ENCODE results near the gene C3orf52.

Gene C3orf52

DNA sequence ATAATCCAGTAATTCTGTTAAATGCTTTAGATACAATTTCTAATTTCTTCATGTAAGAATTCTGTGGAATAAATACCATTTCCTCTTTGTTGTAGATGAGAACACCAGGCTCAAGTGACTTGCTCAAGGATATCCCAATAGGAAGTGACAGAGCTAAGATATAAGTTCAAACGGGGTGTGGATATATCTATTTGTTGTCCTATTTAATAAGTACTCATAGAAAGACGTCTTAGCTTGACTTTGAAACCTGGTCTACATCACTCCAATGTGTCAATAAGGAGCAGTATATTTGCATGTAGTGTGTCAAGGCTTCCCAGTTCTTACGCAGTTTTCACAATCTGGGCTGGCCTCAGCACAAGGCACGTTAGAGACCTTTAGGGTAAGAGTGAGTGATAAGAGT, 51.6 kb downstream of the C3orf52 start:
- Histone ChIP-seq H3K4me2 (ENCODE audit: low read length) (no peak overlapping the region), H3K4me1 (ENCODE audit: insufficient read depth, low read length, severe bottlenecking) (peaks cover 52% of the 10 kb centered on the region), H4K20me1 (ENCODE audit: insufficient read depth, low read length) (no peaks in the 10 kb centered on the region), H2AFZ (ENCODE audit: low read length) (no peak overlapping the region; the same call in 1 of the 2 replicates), H3K9me2 (ENCODE audit: low read depth, low read length) (no peaks in the 10 kb centered on the region), H3K9me3 (ENCODE audit: low read length) (no peaks in the 10 kb centered on the region), H3F3A (ENCODE audit: insufficient read depth, low read length) (no peaks in the 10 kb centered on the region), H3K79me2 (ENCODE audit: insufficient read depth, low read length) (peaks cover 3% of the 10 kb centered on the region), H3K27me3 (ENCODE audit: insufficient read depth, low read length) (no peaks in the 10 kb centered on the region), H3K9ac (ENCODE audit: low read length) (no peak overlapping the region), H3K4me3 (ENCODE audit: low read depth, low read length, poor library complexity, severe bottlenecking) (no peak overlapping the region), H3K36me3 (ENCODE audit: insufficient read depth, low read length) (no peaks in the 10 kb centered on the region), H3K27ac (ENCODE audit: low read depth, low read length, poor library complexity, severe bottlenecking) (no peak overlapping the region)
- TF ChIP-seq EZH2 (IDR thresholded peaks at IDR 0.05; ENCODE audit: borderline replicate concordance, low read length): no peak
- TF ChIP-seq, protein P1, sequence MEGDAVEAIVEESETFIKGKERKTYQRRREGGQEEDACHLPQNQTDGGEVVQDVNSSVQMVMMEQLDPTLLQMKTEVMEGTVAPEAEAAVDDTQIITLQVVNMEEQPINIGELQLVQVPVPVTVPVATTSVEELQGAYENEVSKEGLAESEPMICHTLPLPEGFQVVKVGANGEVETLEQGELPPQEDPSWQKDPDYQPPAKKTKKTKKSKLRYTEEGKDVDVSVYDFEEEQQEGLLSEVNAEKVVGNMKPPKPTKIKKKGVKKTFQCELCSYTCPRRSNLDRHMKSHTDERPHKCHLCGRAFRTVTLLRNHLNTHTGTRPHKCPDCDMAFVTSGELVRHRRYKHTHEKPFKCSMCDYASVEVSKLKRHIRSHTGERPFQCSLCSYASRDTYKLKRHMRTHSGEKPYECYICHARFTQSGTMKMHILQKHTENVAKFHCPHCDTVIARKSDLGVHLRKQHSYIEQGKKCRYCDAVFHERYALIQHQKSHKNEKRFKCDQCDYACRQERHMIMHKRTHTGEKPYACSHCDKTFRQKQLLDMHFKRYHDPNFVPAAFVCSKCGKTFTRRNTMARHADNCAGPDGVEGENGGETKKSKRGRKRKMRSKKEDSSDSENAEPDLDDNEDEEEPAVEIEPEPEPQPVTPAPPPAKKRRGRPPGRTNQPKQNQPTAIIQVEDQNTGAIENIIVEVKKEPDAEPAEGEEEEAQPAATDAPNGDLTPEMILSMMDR (IDR thresholded peaks at IDR 0.05; ENCODE audit: low read length): no peak

DNA sequence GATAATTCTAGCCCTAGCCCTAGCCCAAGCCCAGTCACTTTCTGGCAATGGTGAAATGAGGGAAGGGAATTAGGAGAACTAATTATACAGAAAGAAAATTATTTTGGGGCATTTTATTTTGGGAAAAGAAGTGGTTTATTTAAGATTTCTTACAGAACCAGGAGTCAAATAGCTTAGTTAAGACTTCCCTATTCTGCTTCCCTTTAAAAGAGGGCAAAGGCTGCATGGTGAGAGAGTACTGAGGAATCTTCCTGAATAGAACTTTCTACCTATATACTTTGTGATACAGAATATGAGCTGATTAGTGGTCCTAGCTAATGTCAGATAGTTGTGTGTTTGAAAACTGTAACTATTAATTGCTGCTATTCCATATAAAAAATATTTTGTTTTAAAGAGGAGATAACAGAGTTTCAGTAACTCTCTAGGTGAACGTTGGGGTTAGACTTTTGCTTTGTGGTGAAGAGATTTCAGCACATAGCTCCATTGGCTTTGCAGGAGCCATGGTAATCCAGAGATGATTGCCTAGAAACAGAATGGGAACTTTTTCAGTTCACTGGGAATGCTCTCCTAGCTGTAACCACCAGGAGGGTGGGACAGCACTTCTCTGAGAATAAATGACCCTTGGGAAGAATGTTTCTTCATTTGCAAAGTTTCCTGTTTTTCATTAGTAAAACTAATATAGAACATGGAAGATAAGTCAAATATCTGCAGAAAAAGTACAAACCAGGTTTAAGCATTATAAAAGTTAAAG, 52.2 kb downstream of the C3orf52 start:
- Histone ChIP-seq H3K36me3 (ENCODE audit: insufficient read depth, low read length) (no peaks in the 10 kb centered on the region), H4K20me1 (ENCODE audit: insufficient read depth, low read length) (no peaks in the 10 kb centered on the region), H3F3A (ENCODE audit: insufficient read depth, low read length) (no peaks in the 10 kb centered on the region), H3K9ac (ENCODE audit: low read length) (no peak overlapping the region), H3K27me3 (ENCODE audit: insufficient read depth, low read length) (no peaks in the 10 kb centered on the region), H3K9me2 (ENCODE audit: low read depth, low read length) (no peaks in the 10 kb centered on the region), H3K4me3 (ENCODE audit: low read depth, low read length, poor library complexity, severe bottlenecking) (no peak overlapping the region), H3K4me1 (ENCODE audit: insufficient read depth, low read length, severe bottlenecking) (peaks cover 50% of the 10 kb centered on the region), H3K4me2 (ENCODE audit: low read length) (no peak overlapping the region), H3K27ac (ENCODE audit: low read depth, low read length, poor library complexity, severe bottlenecking) (no peak overlapping the region), H3K9me3 (ENCODE audit: low read length) (no peaks in the 10 kb centered on the region), H2AFZ (ENCODE audit: low read length) (no peak overlapping the region), H3K79me2 (ENCODE audit: insufficient read depth, low read length) (no peaks in the 10 kb centered on the region)
- no peak for TF ChIP-seq EZH2 (IDR thresholded peaks at IDR 0.05; ENCODE audit: borderline replicate concordance, low read length)
- TF ChIP-seq, protein P1 (IDR thresholded peaks at IDR 0.05; ENCODE audit: low read length): no peak

DNA sequence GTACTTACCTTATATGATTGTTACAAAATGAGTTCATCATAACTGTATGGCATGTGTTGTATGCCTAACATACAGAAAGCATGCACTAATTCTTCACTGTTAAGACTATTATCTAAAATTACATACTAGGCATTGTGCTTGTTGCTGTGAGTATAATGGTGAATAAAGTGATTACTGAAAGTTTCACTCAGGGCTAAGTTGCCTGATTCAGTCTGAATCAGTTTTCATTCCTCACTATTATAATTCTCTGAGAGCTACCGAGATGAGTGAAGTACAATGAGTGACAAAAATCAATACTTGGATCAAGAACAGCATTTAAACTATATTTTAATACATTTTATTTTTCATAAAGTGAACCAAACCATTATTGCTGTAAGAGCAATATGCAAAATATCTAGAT, 54.4 kb downstream of the C3orf52 start:
- Histone ChIP-seq H3K9me3 (ENCODE audit: low read length) (0 out of 2 replicates have a peak, but pooled peaks cover 3% of the 10 kb centered on the region), H3K27ac (ENCODE audit: low read depth, low read length, poor library complexity, severe bottlenecking) (no peak overlapping the region), H3K4me3 (ENCODE audit: low read depth, low read length, poor library complexity, severe bottlenecking) (no peak overlapping the region), H3F3A (ENCODE audit: insufficient read depth, low read length) (no peaks in the 10 kb centered on the region), H4K20me1 (ENCODE audit: insufficient read depth, low read length) (no peaks in the 10 kb centered on the region), H3K4me2 (ENCODE audit: low read length) (no peak overlapping the region), H3K9me2 (ENCODE audit: low read depth, low read length) (no peaks in the 10 kb centered on the region), H3K79me2 (ENCODE audit: insufficient read depth, low read length) (no peaks in the 10 kb centered on the region), H3K4me1 (ENCODE audit: insufficient read depth, low read length, severe bottlenecking) (peaks cover 28% of the 10 kb centered on the region), H3K36me3 (ENCODE audit: insufficient read depth, low read length) (no peaks in the 10 kb centered on the region), H3K9ac (ENCODE audit: low read length) (no peak overlapping the region), H3K27me3 (ENCODE audit: insufficient read depth, low read length) (no peaks in the 10 kb centered on the region), H2AFZ (ENCODE audit: low read length) (no peak overlapping the region)
- TF ChIP-seq EZH2 (IDR thresholded peaks at IDR 0.05; ENCODE audit: borderline replicate concordance, low read length): no peak
- TF ChIP-seq, protein P1 (IDR thresholded peaks at IDR 0.05; ENCODE audit: low read length): no peak

All from OCI-LY1 (cell line).